HEK293 (cell line): ENCODE data around the gene SFSWAP.

Experiments
- CTCF ChIA-PET: fragments of 350-600 bp; formaldehyde crosslinking; extraction: SDS; loops from one replicate; lab custom pipeline; 2021; ENCODE audit warnings: antibody characterized with exemption; lab: Yijun Ruan, JAX
- POLR2A ChIA-PET: fragments of 300-600 bp; formaldehyde crosslinking; extraction: SDS; loops from one replicate; lab custom pipeline; 2020; ENCODE audit warnings: antibody characterized with exemption, inconsistent platforms; lab: Yijun Ruan, JAX
- H3K27ac ChIP-seq: fragments of 200-500 bp; sonication (Bioruptor generic); 2 replicates; pipeline ENCODE4 v1.5.1; 2014; ENCODE audit warnings: low read depth, low read length, control low read depth, inconsistent platforms; ENCODE audit errors: extremely low read depth
- H3K36me3 ChIP-seq, 2 experiments: fragments of 200-500 bp in 1 of 2; sonication (Bioruptor generic) in 1 of 2; 1 replicate in 1 of 2; 2 replicates in 1 of 2; pipeline ENCODE4 v1.5.1; 2014 to 2017; ENCODE audit warnings: inconsistent platforms in 2 of 2, low read length in 2 of 2; ENCODE audit not compliant: control insufficient read depth in 2 of 2, insufficient read depth in 1 of 2
- H3K4me1 ChIP-seq: fragments of 200-500 bp; sonication (Bioruptor generic); 2 replicates; pipeline ENCODE4 v1.5.1; 2014; ENCODE audit warnings: mild to moderate bottlenecking, low read length, inconsistent platforms; ENCODE audit not compliant: control insufficient read depth, insufficient read depth
- H3K4me3 ChIP-seq: 2 replicates; pipeline ENCODE4 v1.5.1; 2011; ENCODE audit warnings: low read depth, mild to moderate bottlenecking, control low read depth, low read length, moderate library complexity
- H3K9me3 ChIP-seq: fragments of 200-500 bp; sonication (Bioruptor generic); 2 replicates; pipeline ENCODE4 v1.5.1; 2014; ENCODE audit warnings: low read depth, low read length, inconsistent platforms; ENCODE audit not compliant: control insufficient read depth, insufficient read depth
- GLI4 ChIP-seq: fragments of 450-650 bp; formaldehyde crosslinking; IDR thresholded peaks from 2 replicates; pipeline ENCODE4 v1.5.1; 2016; ENCODE audit warnings: missing biosample characterization, missing genetic modification characterization
- HIC1 ChIP-seq: fragments of 450-650 bp; formaldehyde crosslinking; IDR thresholded peaks from 2 replicates; pipeline ENCODE4 v1.5.1; 2016; ENCODE audit warnings: missing biosample characterization, missing genetic modification characterization
- PBX3 ChIP-seq: sonication (generic); formaldehyde crosslinking; IDR thresholded peaks from 2 replicates; pipeline ENCODE4 v1.8.1; 2022; ENCODE audit warnings: mild to moderate bottlenecking, moderate library complexity, missing genetic modification reagents
- ZNF148 ChIP-seq: fragments of 450-650 bp; formaldehyde crosslinking; IDR thresholded peaks from 2 replicates; pipeline ENCODE4 v1.5.0; 2017; ENCODE audit warnings: missing biosample characterization, missing genetic modification characterization, borderline replicate concordance
- ZNF157 ChIP-seq: fragments of 450-650 bp; formaldehyde crosslinking; IDR thresholded peaks from 2 replicates; pipeline ENCODE4 v1.5.1; 2016; ENCODE audit warnings: missing biosample characterization, missing genetic modification characterization
- ZNF16 ChIP-seq: fragments of 450-650 bp; formaldehyde crosslinking; IDR thresholded peaks from 2 replicates; pipeline ENCODE4 v1.5.1; 2016; ENCODE audit warnings: low read depth, missing biosample characterization, missing genetic modification characterization
- ZNF174 ChIP-seq: fragments of 450-650 bp; formaldehyde crosslinking; IDR thresholded peaks from 2 replicates; pipeline ENCODE4 v1.5.0; 2017; ENCODE audit warnings: missing biosample characterization, mild to moderate bottlenecking, missing genetic modification characterization
- ZNF214 ChIP-seq: fragments of 450-650 bp; formaldehyde crosslinking; IDR thresholded peaks from 2 replicates; pipeline ENCODE4 v1.5.1; 2017; ENCODE audit warnings: missing biosample characterization, mild to moderate bottlenecking, missing genetic modification characterization, borderline replicate concordance
- ZNF335 ChIP-seq: fragments of 450-650 bp; formaldehyde crosslinking; conservative IDR thresholded peaks from 2 replicates; pipeline ENCODE4 v1.5.1; 2016; ENCODE audit warnings: missing biosample characterization, missing genetic modification characterization
- ZNF354C ChIP-seq: fragments of 450-650 bp; formaldehyde crosslinking; IDR thresholded peaks from 2 replicates; pipeline ENCODE4 v1.5.1; 2016; ENCODE audit warnings: missing biosample characterization, missing genetic modification characterization, low read depth, borderline replicate concordance
- ZNF521 ChIP-seq: fragments of 450-650 bp; formaldehyde crosslinking; IDR thresholded peaks from 2 replicates; pipeline ENCODE4 v1.5.1; 2017; ENCODE audit warnings: missing biosample characterization, mild to moderate bottlenecking, missing genetic modification characterization
- ZNF549 ChIP-seq: fragments of 450-650 bp; IDR thresholded peaks from 2 replicates; pipeline ENCODE4 v1.5.1; 2018; ENCODE audit warnings: missing biosample characterization, missing genetic modification characterization, mild to moderate bottlenecking, inconsistent platforms, moderate library complexity
- ZNF555 ChIP-seq: fragments of 450-650 bp; formaldehyde crosslinking; conservative IDR thresholded peaks from 2 replicates; pipeline ENCODE4 v1.5.1; 2017; ENCODE audit warnings: missing biosample characterization, mild to moderate bottlenecking, missing genetic modification characterization, inconsistent platforms
- ZNF791 ChIP-seq: fragments of 450-650 bp; formaldehyde crosslinking; IDR thresholded peaks from 2 replicates; pipeline ENCODE4 v1.5.1; 2016; ENCODE audit warnings: missing biosample characterization, missing genetic modification characterization
- ZNF843 ChIP-seq: fragments of 450-650 bp; formaldehyde crosslinking; IDR thresholded peaks from 2 replicates; pipeline ENCODE4 v1.5.1; 2016; ENCODE audit warnings: missing biosample characterization, missing genetic modification characterization

SFSWAP gene

GRCh38 chr12:131786331-131786730, 75.4 kb downstream of the SFSWAP start:
- H3K4me3 ChIP-seq: no peak overlapping the region

GRCh38 chr12:131787143-131787660, 76.3 kb downstream of the SFSWAP start:
- no peak overlapping the region for H3K4me3 ChIP-seq
- peaks cover 7 to 62% of the 10 kb centered on the region in 2 experiments for H3K36me3 ChIP-seq
- no peak for TF ChIP-seq ZNF521
- no peaks in the 10 kb centered on the region for H3K9me3 ChIP-seq
- POLR2A ChIA-PET: no interaction called here
- peaks cover 7% of the 10 kb centered on the region for H3K4me1 ChIP-seq
- CTCF ChIA-PET: no interaction called here
- no peak overlapping the region for H3K27ac ChIP-seq

More at GRCh38 chr12:131786331-131786730, 75.4 kb downstream of the SFSWAP start:
- Histone ChIP-seq H3K27ac (no peak overlapping the region), H3K4me1 (peaks cover 7% of the 10 kb centered on the region)
- ChIA-PET CTCF (interaction anchor here (0.7 kb wide), 1 partner anchor 11 kb away, joined by 3 read pairs; no protein-coding TSS in a partner anchor), POLR2A (no interaction called here)
- no peak for TF ChIP-seq ZNF549 (tag by site-specific recombination)
- no peak for TF ChIP-seq HIC1 (tag by site-specific recombination)
- TF ChIP-seq PBX3 (CRISPR knock-in tag): no peak
- TF ChIP-seq GLI4 (tag by site-specific recombination): no peak
- TF ChIP-seq ZNF521: no peak
- no peak for TF ChIP-seq ZNF843 (tag by site-specific recombination)
- no peak for TF ChIP-seq ZNF16 (tag by site-specific recombination)
- no peak for TF ChIP-seq ZNF354C (tag by site-specific recombination)
- TF ChIP-seq ZNF555 (tag by site-specific recombination): no peak
- TF ChIP-seq ZNF791: no peak
- TF ChIP-seq, all 188 proteins: peak for 0
- Histone ChIP-seq H3K9me3 (no peaks in the 10 kb centered on the region), H3K36me3 (peaks cover 7 to 60% of the 10 kb centered on the region in 2 experiments)

- Histone ChIP-seq H3K27ac (no peak overlapping the region), H3K4me3 (no peak overlapping the region), H3K36me3 (peaks cover 7 to 66% of the 10 kb centered on the region in 2 experiments)
- no peak for TF ChIP-seq ZNF148 (tag by site-specific recombination)
- TF ChIP-seq, all 188 proteins: peak for 0
- ChIA-PET CTCF (no interaction called here), POLR2A (no interaction called here)
- Histone ChIP-seq H3K4me1 (peaks cover 7% of the 10 kb centered on the region), H3K9me3 (no peaks in the 10 kb centered on the region)
These were observed 77.2 kb downstream of the SFSWAP start for GRCh38 chr12:131788070-131788469.

GRCh38 chr12:131789638-131790037, 78.7 kb downstream of the SFSWAP start:
- POLR2A ChIA-PET: no interaction called here
- H3K36me3 ChIP-seq: peaks cover 7 to 79% of the 10 kb centered on the region in 2 experiments

More at GRCh38 chr12:131789638-131790037, 78.7 kb downstream of the SFSWAP start:
- CTCF ChIA-PET: no interaction called here
- Histone ChIP-seq H3K27ac (no peak overlapping the region), H3K4me1 (no peaks in the 10 kb centered on the region), H3K9me3 (no peaks in the 10 kb centered on the region), H3K4me3 (no peak overlapping the region)
- TF ChIP-seq ZNF335 (tag by site-specific recombination) (no peak), ZNF174 (tag by site-specific recombination) (no peak), ZNF214 (no peak), ZNF157 (tag by site-specific recombination) (no peak)
